Mucosa of descending colon (tissue), 3 donors: ENCODE measurements around the gene GALNT11. TPM values are rescaled to one million over a fixed set of nuclear protein-coding genes. Genes with fewer than 3 reads are reported as not detected.

Experiments used
- ATAC-seq: fragments of 200-7000 bp; cut with Tn5 transposase; one replicate; pipeline ENCODE4 v1.9.1; 2020; ENCODE audit warnings: mild to moderate bottlenecking, moderate library complexity
- DNase-seq, 3 donors: peaks; one replicate each; pipeline ENCODE4 v3.0.0-alpha.2; 2020
- H3K36me3 ChIP-seq: fragments of 200-600 bp; one replicate; pipeline ENCODE4 v1.8.0; 2021; ENCODE audit warnings: low read depth, mild to moderate bottlenecking
- H3K4me1 ChIP-seq: fragments of 200-600 bp; one replicate; pipeline ENCODE4 v1.8.0; 2021; ENCODE audit warnings: low read depth, mild to moderate bottlenecking
- H3K4me3 ChIP-seq: fragments of 200-600 bp; one replicate; pipeline ENCODE4 v1.8.0; 2021; ENCODE audit warnings: mild to moderate bottlenecking
- H3K9me3 ChIP-seq: fragments of 200-600 bp; one replicate; pipeline ENCODE4 v1.8.0; 2021; ENCODE audit warnings: mild to moderate bottlenecking
- intact Hi-C, 2 donors: fragments of 100-400 bp; cut with DNase I in 1 of 2; cut with micrococcal nuclease in 1 of 2; formaldehyde crosslinking; loops; one replicate each; pipeline versions ENCODE4 v1.11.0 to v1.11.1; 2022; cut with DNase I, micrococcal nuclease
- total RNA-seq, 3 donors: library from RNA; stranded (reverse); fragmentation: NEBNext Ultra II Directional in 2 of 3; extraction: Animal tissue kit (Norgen Biotek cat#: 25700) in 2 of 3; gene quantifications; one replicate each; pipeline versions ENCODE4 v1.2.1 to v1.2.4, GENCODE V29; 2021 to 2023
- TF ChIP-seq, protein P1 (sequence below): fragments of 200-600 bp; IDR thresholded peaks from one replicate; pipeline ENCODE4 v1.8.0; 2022; ENCODE audit warnings: antibody characterized with exemption, mild to moderate bottlenecking
- donor health status: DM: no; HTN: no; CAD: no; lungs with moderate emphysema.
- donor health status: DM: no; HTN: no; CAD: no.
- donor health status: DM: no; HTN: yes; CAD: no.

GALNT11 gene
- total RNA-seq, 3 donors from 2014 or later = 16.2 to 29.3 (median 21.9) TPM

DNA sequence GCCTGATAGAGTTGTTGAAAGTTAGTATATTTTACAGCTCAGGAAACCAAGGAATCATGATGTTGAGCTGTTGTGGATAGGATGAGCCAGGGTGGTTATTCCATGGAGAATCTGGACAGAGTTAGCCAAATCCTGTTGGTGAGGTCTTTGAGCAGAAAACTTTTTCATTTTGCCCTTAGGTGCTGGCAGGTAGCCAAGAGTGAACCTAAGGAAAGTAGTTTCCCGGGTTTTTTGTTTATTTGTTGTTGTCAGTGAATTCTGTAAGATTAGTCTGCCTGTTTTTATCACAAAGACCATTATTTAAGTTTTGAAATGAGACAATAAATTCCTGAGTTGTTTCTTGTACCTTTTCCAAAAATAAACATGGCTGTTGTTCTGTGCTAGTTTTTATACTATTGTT is 61.0 kb downstream of the GALNT11 start:
- TF ChIP-seq, protein P1, sequence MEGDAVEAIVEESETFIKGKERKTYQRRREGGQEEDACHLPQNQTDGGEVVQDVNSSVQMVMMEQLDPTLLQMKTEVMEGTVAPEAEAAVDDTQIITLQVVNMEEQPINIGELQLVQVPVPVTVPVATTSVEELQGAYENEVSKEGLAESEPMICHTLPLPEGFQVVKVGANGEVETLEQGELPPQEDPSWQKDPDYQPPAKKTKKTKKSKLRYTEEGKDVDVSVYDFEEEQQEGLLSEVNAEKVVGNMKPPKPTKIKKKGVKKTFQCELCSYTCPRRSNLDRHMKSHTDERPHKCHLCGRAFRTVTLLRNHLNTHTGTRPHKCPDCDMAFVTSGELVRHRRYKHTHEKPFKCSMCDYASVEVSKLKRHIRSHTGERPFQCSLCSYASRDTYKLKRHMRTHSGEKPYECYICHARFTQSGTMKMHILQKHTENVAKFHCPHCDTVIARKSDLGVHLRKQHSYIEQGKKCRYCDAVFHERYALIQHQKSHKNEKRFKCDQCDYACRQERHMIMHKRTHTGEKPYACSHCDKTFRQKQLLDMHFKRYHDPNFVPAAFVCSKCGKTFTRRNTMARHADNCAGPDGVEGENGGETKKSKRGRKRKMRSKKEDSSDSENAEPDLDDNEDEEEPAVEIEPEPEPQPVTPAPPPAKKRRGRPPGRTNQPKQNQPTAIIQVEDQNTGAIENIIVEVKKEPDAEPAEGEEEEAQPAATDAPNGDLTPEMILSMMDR = no peak
- peaks cover 16% of the 10 kb centered on the region for H3K9me3 ChIP-seq
- DNase-seq (no peak), ATAC-seq (no peak)
- H3K4me3 ChIP-seq = no peak overlapping the region
- intact Hi-C loops = no loop called here
- H3K36me3 ChIP-seq = no peaks in the 10 kb centered on the region
- H3K4me1 ChIP-seq = no peaks in the 10 kb centered on the region

DNA sequence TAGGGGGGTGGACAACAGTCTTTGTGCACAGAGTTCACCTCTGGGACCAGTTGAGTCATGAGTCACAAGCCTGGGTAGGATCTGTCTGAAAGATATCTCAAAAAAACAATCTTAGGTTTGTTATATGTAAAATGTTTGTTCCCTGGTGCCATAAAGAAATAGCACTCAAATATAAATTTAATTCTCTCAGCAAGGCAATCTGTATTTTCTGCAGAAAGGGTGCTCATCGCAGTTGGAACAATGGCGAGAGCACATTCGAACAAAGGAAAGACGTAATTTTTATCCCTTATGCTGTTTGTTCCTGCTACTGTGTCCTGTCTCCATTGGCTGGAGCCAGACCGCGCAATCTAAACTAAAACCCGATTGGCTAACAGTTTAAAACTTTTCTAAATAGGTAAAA is 63.7 kb downstream of the GALNT11 start:
- Histone ChIP-seq H3K36me3 (no peaks in the 10 kb centered on the region), H3K9me3 (peaks cover 16% of the 10 kb centered on the region), H3K4me1 (no peaks in the 10 kb centered on the region), H3K4me3 (no peak overlapping the region)
- TF ChIP-seq, protein P1 = no peak
- ATAC-seq = no peak
- DNase-seq = no peak
- intact Hi-C loops = no loop called here

DNA sequence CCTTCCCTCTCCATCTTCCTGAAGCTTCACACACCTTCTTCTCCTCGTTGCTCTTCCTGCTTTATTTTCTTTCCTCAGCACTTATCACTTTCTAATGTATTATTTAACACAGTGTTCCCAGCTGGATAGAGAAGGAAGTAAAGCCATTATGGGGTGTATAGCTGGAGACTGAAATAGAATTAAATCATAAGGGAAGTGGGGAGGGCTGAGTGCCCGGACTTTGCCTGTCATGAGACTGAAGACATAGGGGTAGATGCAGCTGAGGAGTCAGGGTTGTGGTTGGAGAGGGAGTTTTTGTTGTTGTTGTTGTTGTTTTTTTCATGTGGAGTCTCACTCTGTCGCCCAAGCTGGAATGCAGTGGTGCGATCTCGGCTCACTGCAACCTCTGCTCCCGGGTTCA is 65.3 kb downstream of the GALNT11 start:
- H3K9me3 ChIP-seq = peaks cover 16% of the 10 kb centered on the region
- DNase-seq (no peak), ATAC-seq (no peak)
- no peak overlapping the region for H3K4me3 ChIP-seq
- TF ChIP-seq, protein P1 = no peak
- no peaks in the 10 kb centered on the region for H3K4me1 ChIP-seq
- H3K36me3 ChIP-seq = no peaks in the 10 kb centered on the region
- intact Hi-C loops = no loop called here

DNA sequence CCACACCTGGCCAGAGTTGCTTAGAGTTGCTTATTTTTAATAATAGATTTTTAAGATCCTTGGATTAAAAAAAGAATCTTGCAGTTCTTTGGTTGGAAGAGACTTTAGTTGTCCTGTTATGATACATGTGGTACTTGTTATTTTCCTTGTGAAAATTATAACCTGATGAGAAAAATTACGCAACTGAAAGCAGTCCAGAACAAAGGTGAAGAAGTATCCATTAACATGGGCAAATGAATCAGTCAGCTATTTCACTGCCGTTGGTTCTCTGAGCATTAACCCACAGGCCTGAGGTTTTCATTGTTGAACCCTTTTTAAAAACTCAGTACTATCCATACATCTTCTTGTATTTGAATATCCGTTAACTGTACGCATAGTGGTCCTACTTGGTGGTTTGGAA is 68.2 kb downstream of the GALNT11 start:
- no peak for ATAC-seq
- intact Hi-C loops = no loop called here
- no peak overlapping the region for H3K4me3 ChIP-seq
- H3K36me3 ChIP-seq = no peaks in the 10 kb centered on the region
- TF ChIP-seq, protein P1 = no peak
- H3K9me3 ChIP-seq = peaks cover 11% of the 10 kb centered on the region
- H3K4me1 ChIP-seq = no peaks in the 10 kb centered on the region
- no peak for DNase-seq

DNA sequence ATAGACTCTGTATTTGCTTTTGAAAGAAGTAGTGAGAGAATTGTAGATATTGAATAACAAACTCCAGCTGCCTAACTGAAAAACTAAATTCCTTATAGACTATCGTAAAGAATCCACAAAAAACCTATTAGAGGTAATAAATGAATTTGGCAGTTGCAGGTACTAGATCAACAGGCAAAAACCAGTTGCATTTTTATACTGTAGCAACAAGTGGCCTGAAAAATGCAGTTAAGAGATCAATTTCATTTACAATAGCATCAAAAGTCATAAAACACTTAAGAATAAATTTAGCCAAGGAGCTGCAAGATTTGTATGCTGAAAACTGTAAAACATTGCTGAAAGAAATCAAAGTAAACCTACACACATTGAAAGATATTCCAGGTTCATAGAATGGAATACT is 70.3 kb downstream of the GALNT11 start:
- DNase-seq (no peak), ATAC-seq (no peak)
- TF ChIP-seq, protein P1 = no peak
- no peaks in the 10 kb centered on the region for H3K4me1 ChIP-seq
- intact Hi-C loops = no loop called here
- no peaks in the 10 kb centered on the region for H3K9me3 ChIP-seq
- no peaks in the 10 kb centered on the region for H3K36me3 ChIP-seq
- no peak overlapping the region for H3K4me3 ChIP-seq

DNA sequence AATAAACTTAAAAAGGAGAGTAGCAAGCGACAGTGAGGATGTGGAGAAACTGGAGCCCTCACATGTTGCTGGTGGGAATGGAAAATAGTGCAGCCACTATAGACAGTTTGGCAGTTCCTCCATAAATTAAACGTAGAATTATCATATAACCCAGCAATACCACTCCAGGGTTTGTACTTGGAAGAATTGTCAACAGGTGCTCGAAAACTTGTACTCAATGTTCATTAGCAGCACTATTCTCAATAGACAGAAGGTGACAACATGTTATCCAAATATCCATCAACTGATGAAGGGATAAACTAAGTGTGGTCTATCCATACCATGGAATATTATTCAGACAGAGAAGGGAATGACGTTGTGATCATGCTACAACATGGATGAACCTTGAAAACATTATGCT is 71.9 kb downstream of the GALNT11 start:
- intact Hi-C loops = no loop called here
- TF ChIP-seq, protein P1 = no peak
- no peaks in the 10 kb centered on the region for H3K36me3 ChIP-seq
- H3K4me3 ChIP-seq = no peak overlapping the region
- H3K4me1 ChIP-seq = no peaks in the 10 kb centered on the region
- no peak for DNase-seq
- ATAC-seq = no peak
- no peaks in the 10 kb centered on the region for H3K9me3 ChIP-seq
